M059J (cell line): ENCODE data around the gene LARGE1. TPM values are rescaled to one million over a fixed set of nuclear protein-coding genes. Genes with fewer than 3 reads are reported as not detected.

Source experiments
- DNase-seq: peaks from one replicate; pipeline ENCODE4 v3.0.0-alpha.2; 2012; ENCODE audit warnings: low read depth
- total RNA-seq: library from RNA; depleted of rRNA; stranded (reverse); fragments of >200 nt; shearing (Covaris generic); gene quantifications from 2 replicates; pipeline ENCODE4 v1.2.3, GENCODE V29; 2014

Gene LARGE1
- total RNA-seq, 1 experiment from 2014 or later = 3.4 TPM

DNA sequence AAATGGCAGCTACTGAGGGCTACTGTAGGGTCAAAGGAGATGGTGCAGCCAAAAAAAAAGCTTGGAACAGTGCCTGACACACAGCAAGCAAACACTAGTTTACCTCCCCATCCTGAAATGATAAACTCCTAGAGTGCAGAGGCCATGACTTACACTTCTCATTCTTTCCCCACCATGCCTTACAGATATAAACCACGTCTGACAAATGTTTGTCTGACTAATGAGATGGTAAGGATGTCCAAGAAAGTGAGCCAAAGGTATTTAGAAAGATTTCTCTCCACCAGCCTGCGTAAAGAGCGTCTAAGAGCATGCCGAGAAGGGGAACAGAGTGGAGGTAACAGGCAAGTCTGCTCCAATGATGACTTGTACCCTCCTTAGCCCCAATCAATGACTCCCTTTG is 99.0 kb downstream of the LARGE1 start:
- no peak for DNase-seq

DNA sequence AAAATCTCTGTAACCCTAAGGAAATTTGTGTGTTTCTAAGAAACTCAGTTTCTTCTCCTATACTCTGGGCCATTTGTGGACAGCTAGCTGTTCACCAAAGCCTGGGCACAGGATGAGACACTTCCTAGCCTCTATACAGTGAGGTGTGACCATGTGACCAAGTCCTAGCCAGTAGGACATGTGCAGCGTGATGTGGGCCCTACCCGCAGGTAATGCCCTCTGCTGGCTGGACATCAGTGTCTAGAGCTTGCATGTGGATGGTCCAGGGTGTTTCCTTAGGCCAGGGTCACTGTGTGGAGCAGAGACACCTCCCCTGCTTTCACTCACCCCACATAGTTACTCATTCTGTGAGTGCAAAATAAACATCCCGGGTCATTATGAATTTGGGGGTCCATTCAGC is 100.5 kb downstream of the LARGE1 start:
- DNase-seq = no peak

DNA sequence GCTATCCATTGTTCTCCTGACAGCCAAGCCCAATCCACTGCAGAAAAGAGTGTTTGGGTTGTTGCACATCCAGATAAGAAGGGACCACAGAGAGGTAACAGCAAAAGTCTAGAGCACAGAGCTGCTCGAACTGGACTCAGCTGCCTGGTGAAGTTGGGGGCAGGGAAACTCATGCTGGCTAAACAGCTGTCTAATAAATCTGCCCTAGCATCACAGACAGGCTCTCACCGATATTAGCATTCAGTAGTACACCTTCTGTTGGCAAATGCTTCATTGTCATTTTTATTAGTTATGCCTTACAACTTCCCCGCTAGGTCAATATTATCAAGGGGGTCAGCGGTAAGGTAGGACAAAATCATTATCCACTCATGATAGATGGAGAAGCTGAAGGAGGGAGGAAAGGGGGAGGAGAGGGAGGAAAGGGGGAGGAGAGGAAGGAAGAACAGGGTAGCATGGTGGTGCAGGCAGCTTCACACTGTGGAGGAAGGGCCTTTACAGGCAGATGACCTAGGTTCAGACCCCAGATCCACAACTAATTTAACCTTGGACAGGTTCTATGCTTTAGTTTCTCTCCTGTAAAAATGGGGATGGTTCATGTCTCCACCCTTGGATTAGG is 102.7 kb downstream of the LARGE1 start:
- no peak for DNase-seq

GRCh38 chr22:33812360-33812977 is 107.8 kb downstream of the LARGE1 start:
- no peak for DNase-seq

- DNase-seq = no peak
Measured at GRCh38 chr22:33811686-33812085, 108.6 kb downstream of the LARGE1 start.

DNA sequence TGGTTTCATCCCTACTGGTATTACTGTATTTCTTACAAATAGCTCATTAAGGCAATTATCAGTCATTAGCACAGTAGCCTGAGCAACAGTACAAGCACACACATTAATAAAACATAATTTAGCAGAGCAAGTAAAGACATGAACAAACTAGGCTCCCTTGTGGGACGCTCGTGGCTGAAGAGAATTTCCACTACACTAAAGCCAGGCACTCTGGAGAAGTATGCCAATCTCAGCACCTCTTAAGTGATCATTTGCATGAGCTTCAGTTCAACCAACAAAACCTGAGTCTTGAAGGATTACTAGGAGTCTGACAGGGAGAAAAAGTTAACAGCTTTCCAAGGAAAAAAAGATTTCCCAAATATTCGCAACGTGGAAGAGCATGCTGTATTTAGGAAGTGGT is 109.1 kb downstream of the LARGE1 start:
- no peak for DNase-seq

GRCh38 chr22:33807470-33807869 is 112.8 kb downstream of the LARGE1 start:
- no peak for DNase-seq

GRCh38 chr22:33806191-33806590 is 114.1 kb downstream of the LARGE1 start:
- no peak for DNase-seq

DNA sequence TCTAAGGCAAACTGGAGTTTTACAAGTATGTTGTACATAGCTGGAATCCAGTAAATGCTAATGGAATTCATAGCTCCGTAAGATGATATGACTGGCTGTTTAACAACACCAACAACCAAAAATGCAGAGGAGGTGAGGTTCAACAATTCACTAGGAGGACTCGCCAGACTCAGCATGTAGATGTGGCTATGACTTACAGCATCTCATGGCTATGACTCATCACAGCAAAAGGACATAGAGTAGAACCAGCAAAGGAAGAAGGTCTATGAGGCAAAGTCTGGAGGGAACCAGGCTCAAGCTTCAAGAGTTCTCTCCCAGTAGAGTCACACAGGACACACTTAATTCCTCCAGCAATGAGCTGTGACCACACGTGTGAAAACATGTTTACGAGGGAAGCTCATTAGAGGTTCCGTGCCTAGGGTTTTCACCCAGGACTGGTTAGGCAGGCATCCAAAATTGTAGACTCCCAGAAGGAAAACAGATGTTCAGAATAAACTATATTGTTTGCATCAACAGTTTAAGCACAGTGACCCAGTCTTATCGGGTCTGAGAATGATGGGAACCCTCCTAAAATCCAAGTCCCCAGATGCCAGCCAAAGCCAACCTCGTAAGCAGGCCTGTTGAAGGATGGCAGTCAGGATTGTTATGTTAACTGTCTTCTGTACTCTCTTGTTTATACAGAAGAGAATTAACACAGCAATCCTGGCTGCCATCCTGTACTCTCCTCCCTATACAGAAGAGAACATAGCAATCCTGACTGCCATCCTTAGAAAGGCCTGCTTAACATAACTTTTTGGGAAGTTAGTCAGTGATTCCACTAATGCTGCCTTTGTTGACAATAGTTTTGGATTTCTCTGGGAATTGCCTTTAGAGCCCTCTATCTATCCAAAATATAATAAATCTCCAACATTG is 116.6 kb downstream of the LARGE1 start:
- DNase-seq = peak; percentile 32

DNA sequence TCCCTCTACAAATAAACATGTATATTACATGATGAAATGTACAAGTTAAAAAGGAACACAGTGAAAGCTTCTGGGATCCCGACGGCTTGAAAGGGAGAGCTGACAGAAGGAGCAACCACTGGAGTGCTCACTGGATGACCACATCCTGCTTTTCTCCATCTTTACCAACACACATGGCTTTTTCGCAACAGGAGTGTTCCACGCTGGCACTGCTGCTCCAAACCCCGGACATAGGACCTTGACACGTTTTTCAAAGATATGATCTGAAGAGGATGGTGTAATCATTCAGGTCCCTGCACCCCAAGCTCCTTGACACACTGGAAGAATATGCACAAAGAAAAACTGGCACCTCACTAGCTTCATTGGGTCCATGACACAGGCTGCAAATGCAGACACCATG is 121.9 kb downstream of the LARGE1 start:
- DNase-seq = no peak

- DNase-seq = no peak
Measured at GRCh38 chr22:33796494-33796893, 123.8 kb downstream of the LARGE1 start.

DNA sequence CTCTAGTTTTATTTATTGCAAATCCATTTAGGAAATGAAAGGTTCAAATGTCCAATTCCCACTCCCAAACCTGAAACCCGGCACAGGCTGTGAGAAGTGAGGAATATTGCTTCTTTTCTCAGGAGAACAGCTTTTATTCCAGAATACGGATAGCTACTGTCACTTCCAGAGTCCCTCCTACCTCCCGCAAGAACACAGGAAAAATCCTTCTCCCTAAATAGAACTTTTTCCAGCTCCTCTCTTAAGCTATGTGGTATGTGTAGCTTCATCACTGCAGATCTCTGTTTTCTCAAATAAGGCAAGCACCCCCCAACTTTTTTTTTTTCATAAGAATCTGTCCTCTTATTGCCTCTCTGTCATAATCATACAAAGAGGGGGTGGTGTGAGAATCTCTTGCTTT is 126.8 kb downstream of the LARGE1 start:
- DNase-seq = no peak

GRCh38 chr22:33792832-33793231 is 127.4 kb downstream of the LARGE1 start:
- DNase-seq = no peak

- DNase-seq = no peak
Measured at GRCh38 chr22:33789690-33790253, 130.5 kb downstream of the LARGE1 start.

DNA sequence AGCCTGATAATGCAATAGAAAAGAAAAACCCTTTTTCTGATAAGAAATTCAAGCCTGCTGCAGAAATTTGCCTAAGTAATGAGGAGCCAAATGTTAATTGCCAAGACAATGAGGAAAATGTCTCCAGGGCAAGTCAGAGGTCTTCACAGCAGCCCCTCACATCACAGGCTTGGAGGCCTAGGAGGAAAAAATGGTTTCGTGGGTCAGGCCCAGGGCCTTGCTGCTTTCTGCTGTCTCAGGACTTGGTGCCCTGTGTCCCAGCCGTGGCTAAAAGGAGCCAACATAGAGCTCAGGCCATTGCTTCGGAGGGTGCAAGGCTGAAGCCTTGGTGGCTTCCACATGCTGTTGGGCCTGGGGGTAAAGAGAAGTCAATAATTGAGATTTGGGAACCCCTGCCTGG is 131.3 kb downstream of the LARGE1 start:
- DNase-seq = no peak

GRCh38 chr22:33787645-33788456 is 132.4 kb downstream of the LARGE1 start:
- no peak for DNase-seq

DNA sequence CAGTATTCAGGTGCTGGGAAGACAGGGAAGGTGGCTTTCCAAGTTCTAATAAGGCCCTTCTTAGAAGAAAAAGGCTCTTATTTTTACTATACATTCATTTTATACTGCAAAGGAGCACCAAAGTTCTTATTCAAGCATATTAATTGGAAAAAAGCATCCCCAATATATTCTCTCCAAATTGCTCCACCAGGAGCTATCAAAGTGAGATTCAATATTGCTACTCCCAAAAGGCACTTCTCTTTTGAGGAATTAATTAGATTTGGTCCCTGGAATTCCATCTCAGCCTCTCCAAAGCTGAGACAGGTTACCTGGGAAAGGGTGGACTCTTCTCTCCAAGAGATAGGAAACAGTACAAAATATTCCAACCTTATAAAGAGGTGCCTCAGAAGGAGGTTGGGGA is 134.1 kb downstream of the LARGE1 start:
- DNase-seq = no peak

DNA sequence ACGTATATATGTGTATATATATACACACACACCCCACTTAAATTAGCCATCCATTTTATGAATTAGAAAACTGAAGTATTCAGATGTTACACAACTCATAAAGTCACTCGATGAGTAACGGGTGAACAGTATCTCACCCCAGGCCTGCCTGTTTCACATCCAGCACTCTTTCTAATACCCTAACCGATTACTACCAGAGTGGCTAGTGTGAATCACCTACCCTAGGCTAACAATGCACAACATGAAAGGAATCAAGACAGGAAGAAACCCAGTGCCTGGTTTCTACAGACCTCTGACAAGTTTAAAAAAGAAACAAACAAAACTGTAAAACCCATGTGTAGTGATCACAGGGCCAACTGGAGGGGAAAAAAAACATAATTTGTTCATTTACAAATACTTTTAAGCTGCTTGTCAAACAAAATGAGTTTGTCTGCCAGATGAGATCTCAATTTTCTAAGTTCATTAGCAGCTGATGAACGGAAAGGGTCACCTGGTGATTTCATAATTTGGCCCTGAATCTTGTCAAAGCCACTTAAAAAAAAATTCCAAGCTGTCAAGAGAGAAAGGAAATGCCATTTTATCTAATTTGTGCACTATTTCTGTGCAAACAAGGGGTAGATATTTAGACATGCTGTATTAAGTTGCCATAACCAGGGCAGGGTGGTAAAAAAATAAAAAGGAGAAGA is 134.8 kb downstream of the LARGE1 start:
- DNase-seq = peak; percentile 21

- DNase-seq = no peak
Measured at GRCh38 chr22:33781411-33781810, 138.9 kb downstream of the LARGE1 start.

DNA sequence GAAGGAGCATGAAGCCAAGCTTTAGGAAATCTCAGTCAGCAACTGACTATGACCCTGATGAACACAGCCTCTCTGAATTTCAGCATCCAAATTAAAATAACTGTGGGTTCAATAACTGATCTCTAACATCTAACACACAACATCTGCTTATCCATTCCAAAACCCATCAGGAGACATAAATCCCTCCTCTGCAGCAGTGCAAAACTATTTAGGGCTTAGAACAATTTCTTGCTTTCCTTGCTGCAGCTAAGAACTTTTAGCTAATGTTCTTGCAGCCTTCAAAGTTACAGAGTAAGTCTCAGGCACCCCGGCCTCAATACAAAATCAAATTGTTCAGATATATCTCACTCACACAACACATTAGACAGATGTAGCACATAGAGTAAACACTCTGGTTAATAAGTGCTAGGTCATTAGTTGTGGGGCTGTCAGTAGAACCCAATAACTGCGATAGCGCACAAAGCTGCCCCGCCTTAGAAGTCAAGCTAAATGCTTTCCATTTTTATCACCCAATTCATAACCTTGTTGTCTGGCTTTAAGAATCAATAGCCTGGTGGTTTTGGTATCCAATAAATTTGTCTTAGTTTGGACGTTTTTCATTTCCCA is 139.6 kb downstream of the LARGE1 start:
- no peak for DNase-seq

GRCh38 chr22:33779243-33779642 is 141.0 kb downstream of the LARGE1 start:
- DNase-seq = no peak
